Right lung (tissue), 5 donors: ENCODE results near the gene PATL2. TPM values are rescaled to one million over a fixed set of nuclear protein-coding genes. Genes with fewer than 3 reads are reported as not detected.
"Not testable (repeated sequence)": the region's sequence is repeated elsewhere in the genome, so short reads cannot be mapped to it uniquely, and the experiment has no call there.

Experiments used
- DNase-seq, 2 donors: peaks; one replicate each; pipeline ENCODE4 v3.0.0-alpha.2; 2013
- polyA plus RNA-seq, 5 donors: library from polyadenylated mRNA; unstranded; fragments of 120-200 nt; gene quantifications; one replicate each; pipeline versions ENCODE4 v1.2.1 to v1.2.3, GENCODE V29; 2013; ENCODE audit warnings: inconsistent platforms in 1 of 5, low replicate concordance in 1 of 5; ENCODE audit not compliant: insufficient read length in 5 of 5, insufficient read depth in 1 of 5

The PATL2 gene
- polyA plus RNA-seq, 5 donors, result 0.68 to 1.6 (median 1.2) TPM

- DNase-seq, result not testable (repeated sequence)
These were observed 8.9 kb upstream of the PATL2 start for GRCh38 chr15:44720000-44720435.

- DNase-seq, result no peak
These were observed 8.3 kb upstream of the PATL2 start for GRCh38 chr15:44719293-44719999.

- DNase-seq, result no peak
These were observed 7.8 kb upstream of the PATL2 start for GRCh38 chr15:44718927-44719292.

- DNase-seq, result no peak
These were observed 7.2 kb upstream of the PATL2 start for GRCh38 chr15:44718180-44718926.

GRCh38 chr15:44716983-44717602, 6.0 kb upstream of the PATL2 start:
- no peak for DNase-seq

- DNase-seq, result no peak
These were observed 4.7 kb upstream of the PATL2 start for GRCh38 chr15:44715797-44716334.

- no peak for DNase-seq
These were observed 4.1 kb upstream of the PATL2 start for GRCh38 chr15:44715142-44715796.

GRCh38 chr15:44713006-44713966, 2.2 kb upstream of the PATL2 start:
- no peak for DNase-seq

- DNase-seq, result peak; percentile 78 to 89
These were observed 1.4 kb upstream of the PATL2 start for GRCh38 chr15:44712346-44713005.

GRCh38 chr15:44711743-44712345, 721 bp upstream of the PATL2 start:
- DNase-seq, result peak; percentile 65 to 71

GRCh38 chr15:44710236-44711095, 657 bp downstream of the PATL2 start:
- DNase-seq, result peak in 1 of 2 donors; percentile 39

- no peak for DNase-seq
These were observed 4.0 kb downstream of the PATL2 start for GRCh38 chr15:44706946-44707636.

- DNase-seq, result no peak
These were observed 4.7 kb downstream of the PATL2 start for GRCh38 chr15:44706401-44706800.

GRCh38 chr15:44705986-44706385, 5.1 kb downstream of the PATL2 start:
- DNase-seq, result no peak

- DNase-seq, result not testable (repeated sequence)
These were observed 10.4 kb downstream of the PATL2 start for GRCh38 chr15:44700676-44701075.

GRCh38 chr15:44698641-44699040, 12.5 kb downstream of the PATL2 start:
- no peak for DNase-seq

GRCh38 chr15:44697014-44697413, 14.1 kb downstream of the PATL2 start:
- DNase-seq, result no peak

- DNase-seq, result no peak
These were observed 15.8 kb downstream of the PATL2 start for GRCh38 chr15:44695294-44695693.
